Measurements from ENCODE around the gene LRGUK. TPM values are rescaled to one million over a fixed set of nuclear protein-coding genes. Genes with fewer than 3 reads are reported as not detected.

LRGUK gene
- polyA plus RNA-seq, 1 experiment, result not detected

- no peaks in the 10 kb centered on the region for H3K36me3 ChIP-seq (ENCODE audit: control insufficient read depth, insufficient read depth, low read length)
- no peak overlapping the region for H3K4me3 ChIP-seq (ENCODE audit: low read depth, low read length)
- no peaks in the 10 kb centered on the region for H3K27me3 ChIP-seq (ENCODE audit: control insufficient read depth, insufficient read depth, low read length)
- no peak for TF ChIP-seq CTCF (IDR thresholded peaks at IDR 0.05; ENCODE audit: insufficient read depth, low read depth, low read length)
- DNase-seq (ENCODE audit: low read depth), result no peak
- ChIA-PET POLR2A (no interaction called here), CTCF (no interaction called here)
Observed at GRCh38 chr7:134098072-134098471, 29.1 kb upstream of the LRGUK start.

- Histone ChIP-seq H3K36me3 (ENCODE audit: control insufficient read depth, insufficient read depth, low read length) (no peaks in the 10 kb centered on the region), H3K27me3 (ENCODE audit: control insufficient read depth, insufficient read depth, low read length) (no peaks in the 10 kb centered on the region), H3K4me3 (ENCODE audit: low read depth, low read length) (no peak overlapping the region)
- ChIA-PET POLR2A (no interaction called here), CTCF (no interaction called here)
- TF ChIP-seq CTCF (IDR thresholded peaks at IDR 0.05; ENCODE audit: insufficient read depth, low read depth, low read length), result no peak
- no peak for DNase-seq (ENCODE audit: low read depth)
Observed at GRCh38 chr7:134101716-134102115, 25.4 kb upstream of the LRGUK start.

- POLR2A ChIA-PET, result no interaction called here
- DNase-seq (ENCODE audit: low read depth), result no peak
- Histone ChIP-seq H3K27me3 (ENCODE audit: control insufficient read depth, insufficient read depth, low read length) (no peaks in the 10 kb centered on the region), H3K36me3 (ENCODE audit: control insufficient read depth, insufficient read depth, low read length) (no peaks in the 10 kb centered on the region), H3K4me3 (ENCODE audit: low read depth, low read length) (no peak overlapping the region)
- TF ChIP-seq CTCF (IDR thresholded peaks at IDR 0.05; ENCODE audit: insufficient read depth, low read depth, low read length), result no peak
- CTCF ChIA-PET, result no interaction called here
Observed at GRCh38 chr7:134104166-134104565, 23.0 kb upstream of the LRGUK start.

GRCh38 chr7:134105841-134106240 is 21.3 kb upstream of the LRGUK start:
- no peak for TF ChIP-seq CTCF (IDR thresholded peaks at IDR 0.05; ENCODE audit: insufficient read depth, low read depth, low read length)
- POLR2A ChIA-PET, result no interaction called here
- Histone ChIP-seq H3K4me3 (ENCODE audit: low read depth, low read length) (no peak overlapping the region), H3K27me3 (ENCODE audit: control insufficient read depth, insufficient read depth, low read length) (no peaks in the 10 kb centered on the region), H3K36me3 (ENCODE audit: control insufficient read depth, insufficient read depth, low read length) (no peaks in the 10 kb centered on the region)
- no peak for DNase-seq (ENCODE audit: low read depth)
- CTCF ChIA-PET, result no interaction called here

- CTCF ChIA-PET, result no interaction called here
Observed at GRCh38 chr7:134108802-134109201, 18.3 kb upstream of the LRGUK start.

More at GRCh38 chr7:134108802-134109201, 18.3 kb upstream of the LRGUK start:
- H3K36me3 ChIP-seq (ENCODE audit: control insufficient read depth, insufficient read depth, low read length), result no peaks in the 10 kb centered on the region
- no peak for DNase-seq (ENCODE audit: low read depth)
- no peaks in the 10 kb centered on the region for H3K27me3 ChIP-seq (ENCODE audit: control insufficient read depth, insufficient read depth, low read length)
- POLR2A ChIA-PET, result no interaction called here
- H3K4me3 ChIP-seq (ENCODE audit: low read depth, low read length), result no peak overlapping the region
- TF ChIP-seq CTCF (IDR thresholded peaks at IDR 0.05; ENCODE audit: insufficient read depth, low read depth, low read length), result no peak
